HepG2 (cell line): Measurements from ENCODE around the gene SLC1A2. TPM values are rescaled to one million over a fixed set of nuclear protein-coding genes. Genes with fewer than 3 reads are reported as not detected.

ENCODE experiments used
- CENPX ChIP-seq: sonication (generic); formaldehyde crosslinking; IDR thresholded peaks from 2 replicates; pipeline ENCODE4 v1.9.0; 2021; ENCODE audit warnings: mild to moderate bottlenecking, missing genetic modification reagents, moderate library complexity
- FOXO1 ChIP-seq: sonication (generic); formaldehyde crosslinking; IDR thresholded peaks from 2 replicates; pipeline ENCODE4 v1.4.0; 2020; ENCODE audit warnings: missing genetic modification reagents
- GATAD2A ChIP-seq: IDR thresholded peaks from 2 replicates; pipeline ENCODE4 v1.6.1; 2016
- HMG20A ChIP-seq: IDR thresholded peaks from 2 replicates; pipeline ENCODE4 v1.6.1; 2016; ENCODE audit warnings: borderline replicate concordance
- KAT2B ChIP-seq: fragments of 150-350 bp; IDR thresholded peaks from 2 replicates; pipeline ENCODE4 v1.6.1; 2014; ENCODE audit warnings: low read depth, low read length, borderline replicate concordance
- NBN ChIP-seq: fragments of 450-650 bp; conservative IDR thresholded peaks from 2 replicates; pipeline ENCODE4 v1.6.1; 2017
- NCOA2 ChIP-seq: sonication (generic); formaldehyde crosslinking; IDR thresholded peaks from 2 replicates; pipeline ENCODE4 v1.8.0; 2022; ENCODE audit warnings: inconsistent platforms
- PHF8 ChIP-seq: sonication (generic); formaldehyde crosslinking; IDR thresholded peaks from 2 replicates; pipeline ENCODE4 v1.5.0; 2020; ENCODE audit warnings: missing genetic modification reagents
- PPARG ChIP-seq: conservative IDR thresholded peaks from 2 replicates; pipeline ENCODE4 v1.6.1; 2016; ENCODE audit warnings: missing biosample characterization, missing genetic modification reagents
- SOX5 ChIP-seq: IDR thresholded peaks from 2 replicates; pipeline ENCODE4 v1.6.1; 2016; ENCODE audit warnings: borderline replicate concordance
- STAT5B ChIP-seq: sonication (generic); formaldehyde crosslinking; IDR thresholded peaks from 2 replicates; pipeline ENCODE4 v1.4.0; 2020; ENCODE audit warnings: missing genetic modification reagents
- TCF7 ChIP-seq: sonication (generic); IDR thresholded peaks from 2 replicates; pipeline ENCODE4 v1.6.1; 2016; ENCODE audit warnings: antibody characterized with exemption, low read depth
- ZBTB21 ChIP-seq: sonication (generic); formaldehyde crosslinking; IDR thresholded peaks from 2 replicates; pipeline ENCODE4 v1.4.0; 2020; ENCODE audit warnings: missing genetic modification reagents
- ZNF431 ChIP-seq: sonication (generic); formaldehyde crosslinking; IDR thresholded peaks from 2 replicates; pipeline ENCODE4 v1.9.0; 2022; ENCODE audit warnings: missing genetic modification reagents, low read depth, mild to moderate bottlenecking, borderline replicate concordance
- ZNF703 ChIP-seq: sonication (generic); formaldehyde crosslinking; IDR thresholded peaks from 2 replicates; pipeline ENCODE4 v1.5.1; 2020; ENCODE audit warnings: missing genetic modification reagents, mild to moderate bottlenecking, moderate library complexity, borderline replicate concordance
- ZNF709 ChIP-seq: sonication (generic); formaldehyde crosslinking; IDR thresholded peaks from 2 replicates; pipeline ENCODE4 v1.5.0; 2020; ENCODE audit warnings: mild to moderate bottlenecking, missing genetic modification reagents
- ZNF749 ChIP-seq: sonication (generic); formaldehyde crosslinking; IDR thresholded peaks from 2 replicates; pipeline ENCODE4 v1.8.0; 2022; ENCODE audit warnings: mild to moderate bottlenecking, missing genetic modification reagents, moderate library complexity, borderline replicate concordance
- polyA plus RNA-seq, 8 experiments: library from polyadenylated mRNA; depleted of rRNA in 3 of 8; stranded (reverse) in 7 of 8; unstranded in 1 of 8; fragments of >200 nt; fragmentation: Illumina TruSeq in 4 of 8; extraction: Trizol in 4 of 8; gene quantifications; 2 replicates each; pipeline versions ENCODE4 v1.2.1 to v1.2.3, GENCODE V29; 2011 to 2016; ENCODE audit warnings: low read depth in 4 of 8, missing spikeins in 1 of 8, mixed read lengths in 1 of 8; ENCODE audit not compliant: insufficient read depth in 1 of 8
- total RNA-seq, 5 experiments: library from RNA; depleted of rRNA; stranded (reverse); fragments of >200 nt; fragmentation: Illumina TruSeq; extraction: Trizol; gene quantifications; 2 replicates each; pipeline ENCODE4 v1.2.3, GENCODE V29; 2016; ENCODE audit warnings: low read depth in 1 of 5
- TF ChIP-seq, protein P1 (sequence below): IDR thresholded peaks from 2 replicates; pipeline ENCODE4 v1.6.1; 2016; ENCODE audit warnings: low read depth, missing genetic modification reagents, missing compliant biosample characterization
- TF ChIP-seq, protein P2 (sequence below): sonication (generic); formaldehyde crosslinking; IDR thresholded peaks from 2 replicates; pipeline ENCODE4 v1.8.1; 2023; ENCODE audit warnings: missing genetic modification reagents, inconsistent platforms, borderline replicate concordance
- TF ChIP-seq, protein P3 (sequence below): sonication (generic); formaldehyde crosslinking; IDR thresholded peaks from 2 replicates; pipeline ENCODE4 v1.4.0; 2020; ENCODE audit warnings: missing genetic modification reagents, borderline replicate concordance
- TF ChIP-seq, protein P4 (sequence below): sonication (generic); formaldehyde crosslinking; IDR thresholded peaks from 2 replicates; pipeline ENCODE4 v1.9.0; 2022; ENCODE audit warnings: low read depth, missing genetic modification reagents

Gene SLC1A2
- total and polyA plus RNA-seq, 2 of the 13 experiments (the other 11 are each of a cell fraction or from before 2014, with no cell fraction given): 23.2 to 43.2 TPM

DNA sequence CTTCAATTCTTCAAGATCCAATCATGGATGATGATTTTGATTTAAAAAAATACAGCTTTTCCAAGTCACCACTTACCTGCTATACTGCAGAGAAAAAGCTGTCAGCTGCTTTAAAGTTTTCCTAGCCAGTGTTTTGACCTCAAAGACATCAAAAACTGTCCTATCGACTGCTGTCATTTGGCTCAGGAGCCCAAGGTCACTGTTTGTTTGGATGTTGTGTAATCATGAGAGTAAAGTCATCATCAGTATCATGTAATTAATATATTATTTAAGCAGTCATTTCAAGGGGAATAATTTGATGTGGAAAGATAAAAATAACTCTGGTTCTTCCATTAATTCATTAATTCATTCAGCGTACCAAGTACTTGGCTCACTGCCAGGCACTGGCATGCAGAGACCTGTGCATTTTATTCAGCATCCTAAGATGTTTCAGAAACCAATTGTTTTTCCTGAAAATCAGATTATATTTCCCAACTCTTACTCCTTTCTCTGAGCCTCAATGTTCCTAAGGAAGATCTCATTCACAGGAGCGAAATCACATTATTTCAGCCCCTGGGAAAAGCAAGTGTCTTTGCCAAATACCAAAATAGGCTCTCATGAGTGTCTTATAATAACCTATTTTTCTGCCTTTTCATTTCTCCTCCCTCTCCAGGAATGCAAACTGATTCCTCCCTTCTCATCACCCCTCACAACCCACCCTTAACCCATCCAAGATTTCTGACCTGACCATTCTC is 59.9 kb downstream of the SLC1A2 start (continued):
- TF ChIP-seq, protein P1, sequence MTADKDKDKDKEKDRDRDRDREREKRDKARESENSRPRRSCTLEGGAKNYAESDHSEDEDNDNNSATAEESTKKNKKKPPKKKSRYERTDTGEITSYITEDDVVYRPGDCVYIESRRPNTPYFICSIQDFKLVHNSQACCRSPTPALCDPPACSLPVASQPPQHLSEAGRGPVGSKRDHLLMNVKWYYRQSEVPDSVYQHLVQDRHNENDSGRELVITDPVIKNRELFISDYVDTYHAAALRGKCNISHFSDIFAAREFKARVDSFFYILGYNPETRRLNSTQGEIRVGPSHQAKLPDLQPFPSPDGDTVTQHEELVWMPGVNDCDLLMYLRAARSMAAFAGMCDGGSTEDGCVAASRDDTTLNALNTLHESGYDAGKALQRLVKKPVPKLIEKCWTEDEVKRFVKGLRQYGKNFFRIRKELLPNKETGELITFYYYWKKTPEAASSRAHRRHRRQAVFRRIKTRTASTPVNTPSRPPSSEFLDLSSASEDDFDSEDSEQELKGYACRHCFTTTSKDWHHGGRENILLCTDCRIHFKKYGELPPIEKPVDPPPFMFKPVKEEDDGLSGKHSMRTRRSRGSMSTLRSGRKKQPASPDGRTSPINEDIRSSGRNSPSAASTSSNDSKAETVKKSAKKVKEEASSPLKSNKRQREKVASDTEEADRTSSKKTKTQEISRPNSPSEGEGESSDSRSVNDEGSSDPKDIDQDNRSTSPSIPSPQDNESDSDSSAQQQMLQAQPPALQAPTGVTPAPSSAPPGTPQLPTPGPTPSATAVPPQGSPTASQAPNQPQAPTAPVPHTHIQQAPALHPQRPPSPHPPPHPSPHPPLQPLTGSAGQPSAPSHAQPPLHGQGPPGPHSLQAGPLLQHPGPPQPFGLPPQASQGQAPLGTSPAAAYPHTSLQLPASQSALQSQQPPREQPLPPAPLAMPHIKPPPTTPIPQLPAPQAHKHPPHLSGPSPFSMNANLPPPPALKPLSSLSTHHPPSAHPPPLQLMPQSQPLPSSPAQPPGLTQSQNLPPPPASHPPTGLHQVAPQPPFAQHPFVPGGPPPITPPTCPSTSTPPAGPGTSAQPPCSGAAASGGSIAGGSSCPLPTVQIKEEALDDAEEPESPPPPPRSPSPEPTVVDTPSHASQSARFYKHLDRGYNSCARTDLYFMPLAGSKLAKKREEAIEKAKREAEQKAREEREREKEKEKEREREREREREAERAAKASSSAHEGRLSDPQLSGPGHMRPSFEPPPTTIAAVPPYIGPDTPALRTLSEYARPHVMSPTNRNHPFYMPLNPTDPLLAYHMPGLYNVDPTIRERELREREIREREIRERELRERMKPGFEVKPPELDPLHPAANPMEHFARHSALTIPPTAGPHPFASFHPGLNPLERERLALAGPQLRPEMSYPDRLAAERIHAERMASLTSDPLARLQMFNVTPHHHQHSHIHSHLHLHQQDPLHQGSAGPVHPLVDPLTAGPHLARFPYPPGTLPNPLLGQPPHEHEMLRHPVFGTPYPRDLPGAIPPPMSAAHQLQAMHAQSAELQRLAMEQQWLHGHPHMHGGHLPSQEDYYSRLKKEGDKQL (CRISPR knock-in tag): no peak
- no peak for TF ChIP-seq ZNF709 (CRISPR knock-in tag)
- no peak for TF ChIP-seq KAT2B
- TF ChIP-seq STAT5B (CRISPR knock-in tag): no peak
- TF ChIP-seq PHF8 (CRISPR knock-in tag): no peak
- peak; percentile 64; the same call in 1 of the 2 replicates for TF ChIP-seq SOX5 (CRISPR knock-in tag)
- no peak for TF ChIP-seq ZNF431 (CRISPR knock-in tag)
- peak; percentile 52; the same call in 1 of the 2 replicates for TF ChIP-seq FOXO1 (CRISPR knock-in tag)
- peak; percentile 84 for TF ChIP-seq TCF7
- TF ChIP-seq ZNF703 (CRISPR knock-in tag): no peak
- TF ChIP-seq, protein P2, sequence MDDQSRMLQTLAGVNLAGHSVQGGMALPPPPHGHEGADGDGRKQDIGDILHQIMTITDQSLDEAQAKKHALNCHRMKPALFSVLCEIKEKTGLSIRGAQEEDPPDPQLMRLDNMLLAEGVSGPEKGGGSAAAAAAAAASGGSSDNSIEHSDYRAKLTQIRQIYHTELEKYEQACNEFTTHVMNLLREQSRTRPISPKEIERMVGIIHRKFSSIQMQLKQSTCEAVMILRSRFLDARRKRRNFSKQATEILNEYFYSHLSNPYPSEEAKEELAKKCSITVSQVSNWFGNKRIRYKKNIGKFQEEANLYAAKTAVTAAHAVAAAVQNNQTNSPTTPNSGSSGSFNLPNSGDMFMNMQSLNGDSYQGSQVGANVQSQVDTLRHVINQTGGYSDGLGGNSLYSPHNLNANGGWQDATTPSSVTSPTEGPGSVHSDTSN (CRISPR knock-in tag): no peak
- no peak for TF ChIP-seq CENPX (CRISPR knock-in tag)
- TF ChIP-seq, protein P3, sequence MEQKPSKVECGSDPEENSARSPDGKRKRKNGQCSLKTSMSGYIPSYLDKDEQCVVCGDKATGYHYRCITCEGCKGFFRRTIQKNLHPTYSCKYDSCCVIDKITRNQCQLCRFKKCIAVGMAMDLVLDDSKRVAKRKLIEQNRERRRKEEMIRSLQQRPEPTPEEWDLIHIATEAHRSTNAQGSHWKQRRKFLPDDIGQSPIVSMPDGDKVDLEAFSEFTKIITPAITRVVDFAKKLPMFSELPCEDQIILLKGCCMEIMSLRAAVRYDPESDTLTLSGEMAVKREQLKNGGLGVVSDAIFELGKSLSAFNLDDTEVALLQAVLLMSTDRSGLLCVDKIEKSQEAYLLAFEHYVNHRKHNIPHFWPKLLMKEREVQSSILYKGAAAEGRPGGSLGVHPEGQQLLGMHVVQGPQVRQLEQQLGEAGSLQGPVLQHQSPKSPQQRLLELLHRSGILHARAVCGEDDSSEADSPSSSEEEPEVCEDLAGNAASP: peak; percentile 66; the same call in 1 of the 2 replicates
- TF ChIP-seq NBN: no peak
- TF ChIP-seq, protein P4, sequence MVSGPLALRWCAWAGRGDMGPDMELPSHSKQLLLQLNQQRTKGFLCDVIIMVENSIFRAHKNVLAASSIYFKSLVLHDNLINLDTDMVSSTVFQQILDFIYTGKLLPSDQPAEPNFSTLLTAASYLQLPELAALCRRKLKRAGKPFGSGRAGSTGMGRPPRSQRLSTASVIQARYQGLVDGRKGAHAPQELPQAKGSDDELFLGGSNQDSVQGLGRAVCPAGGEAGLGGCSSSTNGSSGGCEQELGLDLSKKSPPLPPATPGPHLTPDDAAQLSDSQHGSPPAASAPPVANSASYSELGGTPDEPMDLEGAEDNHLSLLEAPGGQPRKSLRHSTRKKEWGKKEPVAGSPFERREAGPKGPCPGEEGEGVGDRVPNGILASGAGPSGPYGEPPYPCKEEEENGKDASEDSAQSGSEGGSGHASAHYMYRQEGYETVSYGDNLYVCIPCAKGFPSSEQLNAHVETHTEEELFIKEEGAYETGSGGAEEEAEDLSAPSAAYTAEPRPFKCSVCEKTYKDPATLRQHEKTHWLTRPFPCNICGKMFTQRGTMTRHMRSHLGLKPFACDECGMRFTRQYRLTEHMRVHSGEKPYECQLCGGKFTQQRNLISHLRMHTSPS (CRISPR knock-in tag): no peak
- TF ChIP-seq PPARG: peak; percentile 67; the same call in 1 of the 2 replicates
- TF ChIP-seq HMG20A: peak; percentile 80
- TF ChIP-seq GATAD2A (CRISPR knock-in tag): peak; percentile 80
- TF ChIP-seq NCOA2 (CRISPR knock-in tag): peak; percentile 85
- TF ChIP-seq ZBTB21 (CRISPR knock-in tag): no peak
- no peak for TF ChIP-seq ZNF749 (CRISPR knock-in tag)
